C4-2B (cell line): Measurements from ENCODE around the gene RTN1.

Source experiments
- CTCF ChIP-seq: fragments of 450-650 bp; conservative IDR thresholded peaks from 2 replicates; pipeline ENCODE4 v1.5.1; 2017; ENCODE audit warnings: mild to moderate bottlenecking
- ZFX ChIP-seq: fragments of 450-650 bp; IDR thresholded peaks from 2 replicates; pipeline ENCODE4 v1.6.1; 2017

GRCh38 chr14:59819446-59820088 is 51.0 kb downstream of the RTN1 start:
- TF ChIP-seq CTCF: no peak
- no peak for TF ChIP-seq ZFX
